Stimulated activated CD4-positive, alpha-beta T cell treated with anti-CD3 and anti-CD28 coated beads, Interleukin-2, amount 100 ng/mL, for 4 hours (primary cell): ENCODE data around the gene ATG4A.

Experiments used
- DNase-seq: peaks from one replicate; pipeline ENCODE4 v3.0.0-alpha.2; 2020; ENCODE audit warnings: low read depth

Gene ATG4A

GRCh38 chrX:108169768-108170167 lies 78.2 kb downstream of the ATG4A start:
- DNase-seq: no peak

- DNase-seq: no peak
Observed at GRCh38 chrX:108171671-108172070, 80.1 kb downstream of the ATG4A start.

- DNase-seq: no peak
Observed at GRCh38 chrX:108173874-108174273, 82.3 kb downstream of the ATG4A start.

- no peak for DNase-seq
Observed at GRCh38 chrX:108177351-108178142, 86.0 kb downstream of the ATG4A start.

GRCh38 chrX:108178143-108178498 lies 86.5 kb downstream of the ATG4A start:
- no peak for DNase-seq

- no peak for DNase-seq
Observed at GRCh38 chrX:108186811-108187210, 95.2 kb downstream of the ATG4A start.

- no peak for DNase-seq
Observed at GRCh38 chrX:108198420-108198819, 106.8 kb downstream of the ATG4A start.

GRCh38 chrX:108199041-108199440 lies 107.5 kb downstream of the ATG4A start:
- DNase-seq: no peak

- no peak for DNase-seq
Observed at GRCh38 chrX:108199691-108200090, 108.1 kb downstream of the ATG4A start.

- DNase-seq: no peak
Observed at GRCh38 chrX:108203540-108203939, 112.0 kb downstream of the ATG4A start.
